NOMO-1 treated with DMSO at 0.1 percent for 48 hours (cell line): ENCODE results near the gene STK17A.
"Not testable (repeated sequence)": the region's sequence is repeated elsewhere in the genome, so short reads cannot be mapped to it uniquely, and the experiment has no call there.

ENCODE experiments used
- DNase-seq: peaks from one replicate; lab custom pipeline; 2025; ENCODE audit not compliant: unreplicated experiment; lab: John Stamatoyannopoulos, UW

Gene STK17A

DNA sequence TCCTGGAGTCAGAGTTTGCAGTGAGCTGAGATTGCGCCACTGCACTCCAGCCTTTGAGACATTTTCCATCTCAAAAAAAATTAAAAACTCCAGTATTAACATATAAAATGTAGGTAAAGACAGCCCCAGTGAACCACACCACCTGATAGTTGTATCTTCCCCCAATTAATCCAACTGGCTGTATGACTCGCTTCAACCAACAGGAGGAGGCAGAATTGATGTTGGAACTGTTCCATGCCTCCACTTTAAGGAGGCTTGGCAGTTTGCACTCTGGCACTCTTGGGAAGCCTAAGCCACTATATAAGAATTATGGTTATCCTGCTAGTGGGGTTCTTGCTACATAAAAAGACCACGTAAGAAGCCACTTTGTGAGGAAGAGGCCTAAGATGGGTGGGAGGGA lies 72.7 kb downstream of the STK17A start:
- no peak for DNase-seq

DNA sequence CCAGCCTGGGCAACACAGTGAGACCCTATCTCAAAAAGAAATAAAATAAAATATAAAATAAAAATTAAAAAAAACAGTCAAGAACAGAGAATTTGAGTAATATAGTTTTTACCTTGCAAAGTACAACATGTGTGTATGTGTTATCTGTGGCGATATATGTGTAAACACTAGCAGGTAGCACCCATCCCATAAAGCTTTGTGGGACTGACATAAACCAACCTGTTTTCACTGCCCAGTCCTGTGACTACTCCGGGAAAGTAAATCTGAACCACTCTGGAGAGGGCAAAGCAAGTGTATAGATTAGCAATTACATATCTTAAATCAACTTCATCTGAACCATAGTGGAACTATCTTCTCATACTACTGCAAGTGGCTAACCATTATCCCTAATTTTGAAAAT lies 74.1 kb downstream of the STK17A start:
- DNase-seq = no peak

DNA sequence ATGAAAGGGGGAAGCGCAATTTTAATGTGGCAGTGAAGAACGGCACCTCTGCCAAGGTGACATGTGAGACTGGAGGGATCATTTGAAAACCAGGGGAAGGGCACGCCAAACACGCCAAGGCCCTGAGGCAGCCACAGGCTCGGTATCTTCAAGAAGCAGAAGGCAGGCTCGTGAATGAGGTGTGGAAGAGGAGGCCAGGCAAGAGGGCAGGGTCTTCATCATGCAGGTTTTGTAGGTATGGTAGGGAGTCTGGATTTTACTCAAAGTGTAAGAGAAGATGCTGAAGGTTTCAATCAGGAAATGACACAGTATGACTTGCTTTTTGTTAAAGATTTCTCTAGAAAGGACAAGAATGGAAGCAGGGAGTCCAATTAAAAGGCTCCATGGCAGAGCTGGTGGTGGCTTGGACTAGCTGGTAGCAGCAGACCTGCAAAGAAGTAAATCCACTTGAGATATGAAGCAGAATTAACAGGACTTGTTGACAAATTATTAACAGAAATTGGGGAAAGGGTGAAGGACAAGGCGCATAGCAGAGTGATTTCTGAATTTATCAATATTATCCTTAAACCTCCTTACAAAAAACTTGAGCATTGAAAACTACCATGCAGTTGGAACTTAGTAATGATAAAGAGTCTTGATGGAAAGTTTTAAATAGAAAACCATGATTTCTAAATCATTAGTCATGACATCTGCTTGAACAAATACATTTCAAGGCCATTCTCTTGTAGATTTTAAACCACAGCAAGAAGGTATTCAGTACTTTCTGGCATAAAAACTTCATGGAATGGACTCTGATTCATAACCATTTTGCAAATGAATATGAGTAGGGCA lies 76.0 kb downstream of the STK17A start:
- DNase-seq = no peak

DNA sequence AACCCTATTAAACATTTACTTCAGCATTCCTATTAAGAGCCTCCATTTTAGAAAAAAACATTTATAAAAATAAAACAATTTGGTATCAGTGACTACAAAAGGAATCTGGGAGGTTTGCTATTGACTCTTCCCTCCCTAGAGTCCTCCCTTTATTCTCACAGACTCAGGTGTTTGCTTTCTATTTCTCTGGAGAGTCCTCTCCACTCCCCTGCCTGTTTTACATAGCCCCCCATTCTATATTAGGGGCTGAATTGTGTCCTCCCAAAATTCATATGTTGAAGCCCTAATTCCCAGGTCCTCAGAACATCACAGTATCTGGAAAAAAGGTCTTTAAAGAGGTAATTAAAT lies 76.6 kb downstream of the STK17A start:
- no peak for DNase-seq

DNA sequence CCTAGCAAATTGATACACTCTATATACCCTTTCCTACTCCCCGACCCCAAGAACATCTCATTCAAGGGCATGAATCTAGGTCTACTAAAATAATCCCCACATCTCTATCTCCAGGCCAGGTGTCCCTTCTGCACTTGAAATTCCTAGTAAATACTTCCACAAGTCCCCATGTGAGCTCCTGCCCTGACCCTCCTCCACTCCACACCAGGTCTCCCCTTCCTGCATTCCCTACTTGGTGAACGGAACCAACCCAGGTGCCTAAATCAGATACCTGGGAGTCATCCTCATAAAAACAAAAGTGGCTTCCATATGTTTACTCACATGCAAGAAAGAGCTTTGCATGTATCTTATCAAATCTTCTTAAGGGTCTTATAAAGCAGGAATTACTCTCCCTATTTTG lies 77.2 kb downstream of the STK17A start:
- no peak for DNase-seq

DNA sequence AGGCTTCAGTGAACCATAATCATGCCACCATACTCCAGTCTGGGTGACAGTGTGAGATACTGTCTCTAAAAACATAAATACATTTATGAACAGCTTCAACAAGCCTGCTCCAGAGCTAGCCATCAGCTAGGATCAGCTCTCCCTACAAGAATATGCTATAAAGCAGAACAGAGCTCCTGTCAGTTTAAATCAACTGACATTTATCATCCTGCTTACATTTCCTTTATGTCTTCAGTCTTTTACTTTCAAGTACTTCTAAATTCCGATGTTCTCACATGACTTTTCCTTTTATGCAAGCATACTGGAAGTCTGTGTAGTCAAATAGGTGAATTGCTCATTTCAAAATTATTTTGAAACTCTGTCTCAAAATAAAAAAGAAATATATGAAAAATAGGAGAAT lies 81.8 kb downstream of the STK17A start:
- DNase-seq = no peak

DNA sequence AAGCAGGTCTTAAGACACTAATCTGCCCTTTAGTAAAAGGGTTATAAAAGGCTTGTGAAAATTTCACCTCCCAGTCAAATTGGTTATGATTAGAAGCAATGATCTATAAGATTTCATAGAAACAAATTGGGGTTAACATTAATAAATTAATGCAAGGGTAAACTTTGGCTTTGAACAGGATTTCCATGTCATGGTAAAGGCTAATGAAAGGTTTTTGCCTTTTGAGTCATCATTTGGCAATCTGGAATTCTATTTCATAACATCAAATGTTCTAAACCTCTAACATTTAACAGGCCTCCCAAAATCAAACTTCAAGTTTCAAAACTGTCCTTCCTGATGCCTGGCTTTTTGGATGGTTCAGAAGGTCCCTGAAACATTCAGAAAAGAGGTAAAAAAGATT lies 84.0 kb downstream of the STK17A start:
- DNase-seq = no peak

DNA sequence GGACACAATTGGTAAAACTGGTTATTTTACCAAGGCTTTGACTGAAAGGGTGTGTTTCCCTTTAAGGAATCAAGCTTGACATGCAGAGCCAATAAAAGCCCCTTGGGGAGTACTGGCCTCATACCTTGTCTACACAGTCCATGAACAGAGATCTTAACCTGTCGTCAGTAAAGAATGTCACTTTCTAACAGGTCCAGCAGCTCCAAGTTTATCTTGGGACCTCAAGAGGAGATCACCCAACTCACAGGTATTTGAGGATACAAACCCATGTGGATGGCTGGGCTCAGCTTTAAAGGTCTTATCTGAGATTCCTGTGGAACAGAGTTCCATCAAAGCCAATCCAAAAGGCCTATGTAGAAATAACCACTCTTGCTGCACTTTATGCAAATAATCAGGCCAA lies 85.1 kb downstream of the STK17A start:
- no peak for DNase-seq

DNA sequence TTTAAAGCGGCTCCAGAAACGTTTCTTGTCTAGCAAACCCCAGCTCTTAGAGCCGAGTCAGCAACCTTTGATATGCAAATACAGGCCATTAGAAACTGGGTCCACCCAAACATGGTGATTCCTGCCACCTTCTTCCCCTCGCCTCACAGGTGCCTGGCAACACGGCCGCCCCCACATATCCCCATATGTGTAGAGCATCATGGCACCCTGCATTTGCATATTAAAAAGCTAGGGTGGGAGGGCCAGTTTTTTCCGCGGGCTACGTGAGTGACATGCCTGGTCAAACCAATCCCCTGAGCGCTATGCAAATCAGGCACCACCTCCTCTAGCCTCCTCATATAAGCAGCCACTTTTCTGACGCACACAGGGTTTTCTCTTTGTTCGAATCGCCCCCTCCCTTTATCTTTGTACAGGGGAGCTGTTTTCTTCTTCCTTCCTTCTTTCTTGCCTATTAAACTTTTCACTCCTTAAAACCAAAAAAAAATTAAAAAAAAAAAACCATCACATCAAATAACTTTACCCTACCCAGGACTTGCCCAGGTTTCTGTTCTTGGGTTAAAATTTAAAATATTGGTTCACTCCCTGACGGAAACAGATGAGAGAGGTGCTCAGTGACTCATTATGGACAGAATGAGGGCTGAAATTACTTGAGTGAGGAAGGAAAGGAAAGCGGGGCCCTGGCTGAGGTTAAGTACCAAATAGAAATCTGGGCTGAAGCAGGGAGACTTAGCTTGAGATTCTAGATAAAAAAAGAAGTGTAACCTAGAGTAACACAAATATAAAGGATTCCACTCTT lies 86.6 kb downstream of the STK17A start:
- DNase-seq = no peak

DNA sequence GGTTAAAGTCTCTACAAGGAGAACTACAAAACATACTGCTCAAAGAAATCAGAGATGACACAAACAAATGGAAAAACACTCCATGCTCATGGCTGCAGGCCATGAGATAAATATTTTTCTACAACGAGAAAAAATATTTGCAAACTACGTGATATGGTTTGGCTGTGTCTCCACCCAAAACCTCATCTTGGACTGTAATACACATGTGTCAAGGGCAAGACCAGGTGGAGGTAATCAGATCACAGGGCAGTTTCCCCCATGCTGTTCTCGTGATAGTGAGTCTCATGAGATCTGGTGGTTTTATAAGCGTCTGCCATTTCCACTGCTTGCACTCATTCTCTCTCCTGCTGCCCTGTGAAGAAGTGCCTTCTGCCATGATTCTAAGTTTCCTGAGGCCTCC lies 88.6 kb downstream of the STK17A start:
- DNase-seq = no peak

DNA sequence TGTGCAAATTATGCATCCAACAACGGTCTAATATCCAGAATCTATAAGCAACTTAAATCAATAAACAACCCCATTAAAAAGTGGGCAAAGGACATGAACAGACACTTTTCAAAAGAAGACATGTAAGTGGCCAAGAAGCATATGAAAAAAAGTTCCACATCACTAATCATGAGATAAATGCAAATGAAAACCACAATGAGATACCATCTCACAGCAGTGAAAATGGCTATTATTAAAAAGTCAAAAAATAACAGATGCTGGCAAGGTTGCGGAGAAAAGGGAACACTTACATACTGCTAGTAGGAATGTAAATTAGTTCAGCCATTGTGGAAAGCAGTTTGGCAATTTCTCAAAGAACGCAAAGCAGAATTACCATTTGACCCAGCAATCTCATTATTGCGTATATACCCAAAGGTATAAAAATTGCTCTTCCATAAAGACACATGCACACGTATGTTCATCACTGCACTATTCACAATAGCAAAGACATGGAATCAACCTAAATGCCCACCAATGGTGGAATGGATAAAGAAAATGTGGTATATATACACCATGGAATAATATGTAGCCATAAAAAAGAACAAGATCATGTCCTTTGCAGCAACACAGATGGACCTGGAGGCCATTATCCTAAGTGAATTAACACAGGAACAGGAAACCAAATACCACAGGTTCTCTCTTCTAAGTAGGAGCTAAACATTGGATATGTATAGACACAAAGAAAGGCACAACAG lies 90.5 kb downstream of the STK17A start:
- not testable (repeated sequence) for DNase-seq

DNA sequence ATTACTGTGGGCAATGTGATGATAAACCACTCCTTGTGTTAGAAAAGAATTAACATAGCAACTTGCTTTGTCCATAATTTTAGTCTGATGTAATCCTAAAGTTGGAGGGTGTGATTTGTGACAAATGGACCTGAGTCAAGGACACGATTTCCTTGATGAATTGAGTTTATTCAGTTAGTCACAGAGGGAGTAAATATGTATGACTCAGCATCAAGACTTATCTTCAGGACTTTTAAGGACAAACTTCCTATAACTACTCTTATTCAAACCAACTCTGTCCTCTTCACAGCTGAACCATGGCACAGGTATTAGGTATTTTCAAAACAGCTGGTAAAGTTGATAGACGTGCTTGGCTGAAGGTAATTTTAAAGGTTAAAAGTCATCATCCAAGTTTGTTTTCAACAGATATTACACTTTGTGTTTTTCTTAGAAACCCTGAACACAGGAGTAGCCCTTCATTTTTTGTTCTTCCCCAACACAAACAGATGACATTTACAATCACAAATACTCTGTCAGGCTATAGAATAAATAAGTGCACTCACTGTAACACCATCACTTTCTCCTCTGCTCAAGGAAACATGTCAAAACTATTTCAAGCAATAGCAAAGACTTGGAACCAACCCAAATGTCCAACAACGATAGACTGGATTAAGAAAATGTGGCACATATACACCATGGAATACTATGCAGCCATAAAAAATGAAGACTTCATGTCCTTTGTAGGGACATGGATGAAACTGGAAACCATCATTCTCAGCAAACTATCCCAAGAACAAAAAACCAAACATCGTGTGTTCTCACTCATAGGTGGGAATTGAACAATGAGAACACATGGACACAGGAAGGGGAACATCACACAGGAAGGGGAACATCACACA lies 91.9 kb downstream of the STK17A start:
- DNase-seq = no peak
